H54 (cell line): ENCODE data around the gene PLS3.
"Not testable (repeated sequence)": the region's sequence is repeated elsewhere in the genome, so short reads cannot be mapped to it uniquely, and the experiment has no call there.

Experiments used
- DNase-seq: peaks from one replicate; pipeline ENCODE4 v3.0.0; 2011; ENCODE audit warnings: low spot score, mixed read lengths; ENCODE audit not compliant: insufficient read length
- FAIRE-seq: peaks from 3 replicates; lab custom pipeline; 2011; peaks lifted over from hg19 to GRCh38; lab: Jason Lieb, UNC
- POLR2A ChIP-seq: IDR thresholded peaks from 2 replicates; pipeline ENCODE4 v1.6.1; 2011; ENCODE audit warnings: low read depth, mild to moderate bottlenecking, low read length

The PLS3 gene, protein sequence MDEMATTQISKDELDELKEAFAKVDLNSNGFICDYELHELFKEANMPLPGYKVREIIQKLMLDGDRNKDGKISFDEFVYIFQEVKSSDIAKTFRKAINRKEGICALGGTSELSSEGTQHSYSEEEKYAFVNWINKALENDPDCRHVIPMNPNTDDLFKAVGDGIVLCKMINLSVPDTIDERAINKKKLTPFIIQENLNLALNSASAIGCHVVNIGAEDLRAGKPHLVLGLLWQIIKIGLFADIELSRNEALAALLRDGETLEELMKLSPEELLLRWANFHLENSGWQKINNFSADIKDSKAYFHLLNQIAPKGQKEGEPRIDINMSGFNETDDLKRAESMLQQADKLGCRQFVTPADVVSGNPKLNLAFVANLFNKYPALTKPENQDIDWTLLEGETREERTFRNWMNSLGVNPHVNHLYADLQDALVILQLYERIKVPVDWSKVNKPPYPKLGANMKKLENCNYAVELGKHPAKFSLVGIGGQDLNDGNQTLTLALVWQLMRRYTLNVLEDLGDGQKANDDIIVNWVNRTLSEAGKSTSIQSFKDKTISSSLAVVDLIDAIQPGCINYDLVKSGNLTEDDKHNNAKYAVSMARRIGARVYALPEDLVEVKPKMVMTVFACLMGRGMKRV

DNA sequence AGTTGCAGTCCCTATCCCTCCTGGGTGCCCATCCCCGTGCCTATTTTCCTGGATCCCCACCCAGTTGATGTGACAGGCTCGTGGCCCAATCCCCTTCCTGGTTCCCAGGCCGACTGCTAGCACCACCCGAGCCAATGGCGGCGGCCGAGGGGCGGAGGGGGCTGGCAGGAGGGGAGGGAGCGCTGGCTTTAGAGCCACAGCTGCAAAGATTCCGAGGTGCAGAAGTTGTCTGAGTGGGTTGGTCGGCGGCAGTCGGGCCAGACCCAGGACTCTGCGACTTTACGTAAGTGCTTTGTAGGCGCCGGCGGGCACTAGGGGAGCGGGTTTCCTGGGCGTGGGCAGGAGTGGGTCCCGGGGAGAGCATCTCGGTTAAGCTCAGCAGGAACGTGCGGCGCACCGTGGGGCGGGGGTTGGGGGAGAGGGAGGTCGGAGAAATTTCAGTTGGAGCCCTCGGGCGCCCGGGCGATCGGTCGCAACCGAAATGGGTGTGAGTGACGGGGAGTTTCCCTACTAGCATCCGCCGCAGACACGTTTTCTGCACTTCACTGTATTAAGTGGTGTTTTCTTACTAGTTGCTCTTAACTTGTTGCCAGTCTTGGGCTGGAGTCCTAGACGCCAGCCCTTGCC lies at the start of gene PLS3:
PLS3 (plus strand) TSS at position 197 of the 627 bp plus-strand sequence. CDS start 49,077 bp downstream, outside the sequence.
- FAIRE-seq (peak; percentile 45), DNase-seq (peak; percentile 61)
- TF ChIP-seq POLR2A = peak; percentile 80

DNA sequence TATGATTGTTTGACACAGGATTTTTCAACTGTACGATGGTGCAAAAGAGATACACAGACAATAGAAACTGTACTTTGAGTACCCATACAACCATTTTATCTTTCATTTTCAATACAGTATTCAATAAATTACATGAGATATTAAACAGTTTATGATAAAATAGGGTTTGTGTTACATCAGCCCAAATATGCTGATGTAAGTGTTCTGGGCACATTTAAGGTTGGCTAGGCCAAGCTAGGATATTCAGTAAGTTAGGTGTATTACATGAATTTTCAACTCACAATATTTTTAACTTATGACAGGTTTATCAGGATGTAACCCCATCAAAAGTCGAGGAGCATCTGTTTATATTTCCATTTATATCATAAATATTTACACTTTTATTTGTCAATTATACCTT lies 42.9 kb upstream of the PLS3 start:
- DNase-seq (no peak), FAIRE-seq (no peak)
- no peak for TF ChIP-seq POLR2A

DNA sequence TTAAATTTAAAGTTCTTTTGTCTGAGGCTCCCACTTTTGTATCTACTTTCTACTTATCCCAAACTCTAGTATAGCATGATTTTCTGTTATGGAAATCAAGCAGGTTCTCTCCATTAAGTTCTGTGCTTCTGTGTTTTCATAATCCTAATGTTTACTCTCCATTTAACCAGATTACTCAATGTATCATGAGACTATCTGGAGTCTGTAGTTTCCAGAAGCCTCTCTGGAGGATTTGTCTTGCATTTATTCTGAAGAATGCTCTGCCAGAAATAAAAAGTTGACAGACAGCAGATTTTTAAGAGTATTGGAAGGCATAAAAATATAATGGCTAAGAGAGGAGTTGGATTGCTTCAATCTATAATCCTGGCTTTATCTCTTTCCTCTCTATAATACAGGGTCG lies 39.2 kb upstream of the PLS3 start:
- DNase-seq (no peak), FAIRE-seq (no peak)
- TF ChIP-seq POLR2A = no peak

DNA sequence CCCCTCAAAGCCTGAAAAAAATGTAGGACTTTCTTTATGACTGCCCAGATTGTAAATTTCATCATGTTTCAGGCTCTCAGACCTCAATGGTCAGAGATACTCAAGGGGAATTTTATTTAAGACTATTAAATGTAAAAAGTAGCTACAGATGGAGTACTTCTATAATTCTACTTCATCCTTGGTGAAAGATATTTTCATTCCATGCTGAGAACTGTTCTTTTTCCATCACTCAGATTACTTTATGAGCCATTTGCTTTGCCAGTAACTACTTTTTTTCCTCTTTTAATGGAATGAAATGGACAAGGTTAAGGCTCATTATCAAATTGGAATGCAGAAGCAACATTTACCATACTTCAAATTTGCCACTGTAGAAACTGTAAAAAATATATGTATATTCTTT lies 38.0 kb upstream of the PLS3 start:
- TF ChIP-seq POLR2A = no peak
- FAIRE-seq (no peak), DNase-seq (no peak)

DNA sequence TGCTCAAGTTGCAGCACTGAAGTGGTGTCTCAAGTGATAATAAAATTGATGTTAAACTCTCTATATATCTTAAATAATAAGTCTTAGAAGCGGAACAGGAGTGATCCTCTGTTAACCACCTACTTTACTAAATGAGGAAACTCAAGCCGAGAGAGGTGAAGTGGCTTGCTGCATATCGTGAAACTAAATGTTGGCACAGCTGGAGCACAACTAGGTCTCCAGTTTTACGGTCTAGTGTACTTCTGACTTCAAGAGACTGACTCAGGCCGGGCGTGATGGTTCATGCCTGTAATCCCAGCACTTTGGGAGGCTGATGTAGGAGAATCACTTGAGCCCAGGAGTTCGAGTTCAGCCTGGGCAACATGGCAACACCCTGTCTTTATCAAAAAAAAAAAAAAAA lies 35.5 kb upstream of the PLS3 start:
- TF ChIP-seq POLR2A = no peak
- FAIRE-seq = no peak
- DNase-seq = no peak

DNA sequence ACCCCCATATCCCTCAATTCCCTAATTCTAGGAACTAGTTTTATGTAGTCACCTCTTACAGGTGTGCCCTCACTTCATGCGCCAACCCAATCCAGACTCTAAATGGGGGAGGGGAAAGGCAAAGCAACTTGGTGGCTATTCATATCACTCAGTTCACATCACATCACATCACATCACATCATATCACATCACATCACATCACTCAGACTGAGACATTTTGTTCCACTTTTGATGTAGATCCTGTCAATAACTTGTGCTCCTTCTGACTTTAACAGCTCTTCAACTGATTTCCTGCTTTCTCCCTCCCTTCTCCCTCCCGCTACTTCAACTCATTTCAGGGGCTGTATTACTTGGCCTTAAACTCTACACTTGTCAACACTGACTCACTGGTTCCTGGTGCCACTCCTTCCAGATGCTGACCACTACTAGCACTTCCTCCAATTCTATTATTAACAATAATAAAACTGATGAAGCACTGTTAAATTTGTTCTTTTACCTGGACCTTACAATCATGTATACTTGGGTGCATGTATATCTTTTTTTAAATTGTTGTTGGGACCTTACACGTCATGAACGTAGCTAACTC lies 29.1 kb upstream of the PLS3 start:
- TF ChIP-seq POLR2A = no peak
- FAIRE-seq (peak; percentile 91), DNase-seq (peak; percentile 18)

DNA sequence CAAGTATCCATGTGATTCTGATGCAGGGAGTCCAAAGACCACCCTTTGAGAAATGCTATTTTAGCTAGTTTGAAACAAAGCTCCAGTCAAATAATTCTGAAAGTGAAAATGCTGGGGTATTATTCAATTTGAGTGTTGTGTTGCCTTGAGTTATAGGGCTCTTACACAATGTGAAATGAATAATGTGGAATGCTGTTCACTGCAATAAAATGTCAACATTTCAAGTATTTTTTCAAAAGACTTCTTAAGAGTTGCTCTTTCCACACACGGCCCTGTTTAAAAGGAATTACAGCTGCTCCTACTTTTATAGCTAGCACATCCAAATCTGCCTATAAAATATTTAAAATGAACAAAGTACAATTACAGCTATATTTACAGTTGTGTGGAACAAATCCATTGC lies 27.5 kb upstream of the PLS3 start:
- no peak for TF ChIP-seq POLR2A
- no peak for DNase-seq
- FAIRE-seq = no peak

DNA sequence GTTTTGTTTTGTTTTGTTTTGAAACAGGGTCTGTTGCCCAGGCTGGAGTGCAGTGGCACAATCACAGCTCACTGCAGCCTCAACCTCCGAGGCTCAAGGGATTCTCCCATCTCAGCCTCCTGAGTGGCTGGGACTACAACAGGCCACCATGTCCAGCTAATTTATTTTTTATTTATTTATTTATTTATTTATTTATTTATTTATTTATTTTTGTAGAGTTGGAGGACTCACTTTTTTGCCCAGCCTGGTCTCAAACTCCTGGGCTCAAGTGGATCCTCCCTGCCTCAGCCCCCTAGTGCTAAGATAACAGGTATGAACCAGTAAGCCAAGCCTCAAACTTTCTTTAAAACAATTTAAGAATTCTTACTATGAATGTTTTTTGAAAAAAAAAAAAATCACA lies 26.6 kb upstream of the PLS3 start:
- FAIRE-seq (no peak), DNase-seq (no peak)
- TF ChIP-seq POLR2A = no peak

DNA sequence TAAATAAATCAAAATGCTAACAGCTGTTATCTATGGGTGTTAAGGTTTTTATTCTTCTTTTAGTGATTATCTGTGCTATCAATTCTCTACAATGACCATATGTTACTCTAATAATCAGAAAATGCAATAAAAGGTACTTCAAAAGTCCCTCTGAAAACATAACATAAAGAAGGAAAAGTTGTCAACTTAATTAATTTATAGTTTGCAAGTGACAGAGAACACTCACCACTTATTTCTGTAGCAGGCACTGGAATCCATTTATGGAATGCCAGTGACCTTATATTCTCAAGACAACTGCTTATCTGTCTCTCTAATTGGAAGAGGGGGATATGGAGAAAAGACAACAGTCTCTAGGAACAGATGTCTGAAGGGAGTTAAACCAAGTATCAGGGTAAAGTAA lies 25.6 kb upstream of the PLS3 start:
- FAIRE-seq = no peak
- no peak for TF ChIP-seq POLR2A
- no peak for DNase-seq

DNA sequence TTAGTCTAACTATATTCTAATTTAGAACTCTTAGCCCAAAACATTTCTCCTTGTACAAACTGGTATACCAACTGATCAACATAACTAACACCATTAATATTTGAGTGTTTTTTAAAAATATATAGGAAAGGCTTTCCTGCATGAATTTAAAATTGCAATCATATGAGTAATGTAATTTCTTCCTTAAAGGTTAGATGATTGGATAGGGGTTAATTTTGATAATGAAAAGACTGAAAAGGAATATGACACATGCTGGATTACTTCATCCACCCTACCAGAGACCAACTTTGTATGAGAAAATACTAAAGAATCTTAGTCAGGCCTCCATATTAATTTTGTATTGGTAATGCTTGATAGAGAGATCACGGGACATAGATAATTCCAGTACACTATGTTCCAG lies 25.1 kb upstream of the PLS3 start:
- no peak for TF ChIP-seq POLR2A
- no peak for FAIRE-seq
- DNase-seq = no peak

DNA sequence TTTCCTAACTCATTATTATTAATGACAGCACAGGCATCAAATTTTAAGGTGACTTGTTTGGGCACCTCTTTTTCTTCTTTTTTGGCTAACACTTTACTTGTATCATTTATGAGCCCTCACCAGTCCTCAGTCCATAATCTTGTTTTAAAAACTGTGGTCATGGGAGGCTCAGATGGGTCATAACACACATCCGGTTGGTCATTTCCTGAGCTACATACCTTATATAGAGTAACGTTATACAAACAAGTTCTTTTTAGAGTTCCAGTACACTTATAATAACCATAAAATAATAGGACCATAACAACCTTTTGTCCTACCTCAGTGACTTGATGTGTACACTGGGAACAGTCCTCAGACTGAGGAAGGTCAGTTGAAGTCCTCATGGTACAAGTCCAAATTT lies 21.1 kb upstream of the PLS3 start:
- DNase-seq = no peak
- no peak for FAIRE-seq
- TF ChIP-seq POLR2A = no peak

DNA sequence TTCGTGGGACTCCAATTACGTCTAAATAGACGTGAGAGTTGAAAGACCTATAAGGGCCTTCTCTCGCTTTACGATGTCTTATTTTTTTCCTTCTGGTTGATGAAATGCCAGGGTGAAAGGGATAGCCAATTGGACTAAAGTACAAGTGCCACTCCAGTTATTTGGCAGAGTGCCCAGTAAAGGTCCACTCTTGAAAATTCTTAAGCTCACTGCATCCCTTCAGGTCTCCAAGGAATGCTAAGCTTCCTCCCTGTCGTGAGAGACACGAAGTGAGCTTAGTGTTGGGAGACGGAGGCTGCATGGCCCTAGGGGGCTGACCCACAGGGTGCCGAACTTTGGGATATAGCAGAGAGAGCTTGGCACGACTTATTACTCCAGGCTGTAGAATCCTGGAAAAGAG lies 19.9 kb upstream of the PLS3 start:
- FAIRE-seq, DNase-seq: not testable (repeated sequence)

DNA sequence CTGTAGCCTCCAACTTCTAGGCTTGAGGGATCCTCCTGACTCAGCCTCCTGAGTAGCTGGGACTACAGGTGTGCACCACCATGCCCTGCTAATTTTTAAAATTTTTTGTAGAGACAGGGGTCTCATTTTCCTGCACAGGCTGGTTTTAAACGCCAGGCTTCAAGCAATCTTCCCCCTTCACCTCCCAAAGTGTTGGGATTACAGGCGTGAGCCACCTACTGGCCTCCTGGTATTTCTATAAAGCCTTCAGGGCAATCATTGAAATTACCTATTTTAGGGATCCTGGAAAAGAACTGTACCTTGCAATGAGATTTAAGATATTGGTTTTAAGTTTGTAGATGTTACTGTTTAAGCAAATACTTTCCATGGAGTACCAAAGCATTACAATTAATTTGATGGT lies 13.5 kb upstream of the PLS3 start:
- FAIRE-seq = no peak
- no peak for TF ChIP-seq POLR2A
- DNase-seq = no peak

DNA sequence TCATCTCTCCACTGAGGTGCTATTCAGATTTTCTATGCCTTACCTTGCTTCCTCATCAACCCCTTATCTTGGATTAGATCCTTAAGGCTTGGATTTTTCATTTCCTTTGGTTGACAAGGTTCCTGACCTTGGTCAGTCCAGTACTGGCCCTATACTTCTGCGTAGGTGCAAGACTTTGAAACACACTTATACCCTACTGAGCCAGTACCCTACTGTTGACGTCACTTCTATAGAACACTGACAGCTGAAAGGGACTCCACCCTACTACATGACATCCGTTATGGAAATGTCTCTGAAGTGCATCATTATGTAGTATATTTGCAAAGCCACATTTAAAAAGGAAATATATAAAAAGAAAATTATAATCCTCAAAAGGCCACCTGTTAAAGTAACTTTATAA lies 12.0 kb upstream of the PLS3 start:
- FAIRE-seq (no peak), DNase-seq (no peak)
- TF ChIP-seq POLR2A = no peak
